ENCODE results near the gene GMPS. TPM values are rescaled to one million over a fixed set of nuclear protein-coding genes. Genes with fewer than 3 reads are reported as not detected.

Gene GMPS
- total and polyA plus RNA-seq, 2 of the 13 experiments (the other 11 are each of a cell fraction or from before 2014, with no cell fraction given), result 29.6 to 85.5 TPM

- no TSS peak for BruUV-seq (replicated peaks)
- peak overlapping the region; percentile 87 for H3K9ac ChIP-seq (ENCODE audit: insufficient read depth, low read depth, low read length)
- peaks cover 6% of the 10 kb centered on the region; the same call in 1 of the 2 replicates for H4K20me1 ChIP-seq (ENCODE audit: insufficient read depth, low read length)
- no peak for DNase-seq (ENCODE audit: low spot score)
- intact Hi-C loops (cut with micrococcal nuclease; ENCODE audit: unreplicated experiment), result loop anchor here (5.0 to 10.0 kb wide), 2 partner anchors 105 to 468 kb away; partner anchors contain the start of gene PLCH1
- ATAC-seq, result no peak
- no peak overlapping the region for H2AFZ ChIP-seq (ENCODE audit: low read length)
- no peaks in the 10 kb centered on the region for H3K9me3 ChIP-seq (ENCODE audit: low read length)
- H3K4me3 ChIP-seq (replicated peaks in 1 of 3; ENCODE audit: insufficient read depth in 1 of 3, low read depth in 2 of 3, low read length in 3 of 3), result peak overlapping the region; percentile 78 to 98 (median 89)
- H3K36me3 ChIP-seq (replicated peaks in 1 of 2; ENCODE audit: control insufficient read depth in 1 of 2, insufficient read depth in 2 of 2, low read length in 2 of 2), result no peaks in the 10 kb centered on the region; a peak in 1 of 5 replicates
- 0 out of 2 replicates have a peak, but pooled peaks have one; percentile 29 for TF ChIP-seq KAT7 (CRISPR knock-in tag; IDR thresholded peaks at IDR 0.05; ENCODE audit: borderline replicate concordance)
- TF ChIP-seq ZNF629 (CRISPR knock-in tag; conservative IDR thresholded peaks at IDR 0.05), result no peak
- FAIRE-seq, result no peak
- H3K4me1 ChIP-seq (ENCODE audit: insufficient read depth, low read length), result peaks cover 43% of the 10 kb centered on the region
- POLR2A ChIA-PET, result interaction anchor here (2.2 to 2.9 kb wide), 2 partner anchors 17 to 46 kb away, joined by 16 to 23 read pairs; partner anchors contain the start of genes C3orf33 and GMPS
- CTCF ChIA-PET (ENCODE audit: low intra/inter-chr PET ratio, low total read pairs), result no interaction called here
- H3K27ac ChIP-seq (ENCODE audit: extremely low read length, insufficient read depth, low read length), result peak overlapping the region; percentile 84
- in situ Hi-C loops (cut with HindIII; ENCODE audit: extremely low pct_ligation_motif_present, low pct_unique_long_range_greater_than_20kb), result no loop called here
- H3K4me2 ChIP-seq (ENCODE audit: low read depth, low read length), result peak overlapping the region; percentile 71
- H3K27me3 ChIP-seq (ENCODE audit: control insufficient read depth in 1 of 2, insufficient read depth in 2 of 2, low read length in 2 of 2), result no peaks in the 10 kb centered on the region; a peak in 1 of 5 replicates
- 0% methylated on average over 2 of the region's 2 CpGs for WGBS (ENCODE audit: low lambda C conversion rate)
- H3K79me2 ChIP-seq (ENCODE audit: insufficient read depth, low read length), result peaks cover 44% of the 10 kb centered on the region
Observed at GRCh38 chr3:155852341-155852740, 18.1 kb upstream of the GMPS start.

GRCh38 chr3:155853214-155854140 lies 17.0 kb upstream of the GMPS start:
- 0% methylated on average over 23 of the region's 45 CpGs for WGBS (ENCODE audit: low lambda C conversion rate)
- ATAC-seq, result peak; percentile 70
- peak overlapping the region; percentile 84 for H3K27ac ChIP-seq (ENCODE audit: extremely low read length, insufficient read depth, low read length)
- DNase-seq (ENCODE audit: low spot score), result peak; percentile 36
- in situ Hi-C loops (cut with HindIII; ENCODE audit: extremely low pct_ligation_motif_present, low pct_unique_long_range_greater_than_20kb) (no loop called here), intact Hi-C loops (cut with micrococcal nuclease; ENCODE audit: unreplicated experiment) (loop anchor here (1.0 to 10.0 kb wide), 4 partner anchors 17 to 469 kb away; partner anchors contain the start of genes C3orf33, GMPS and PLCH1)
- POLR2A ChIA-PET, result interaction anchor here (0.6 to 2.9 kb wide), 6 partner anchors 8 to 115 kb away, joined by 3 to 23 read pairs (median 6); partner anchors contain the start of genes C3orf33 and GMPS
- H3K4me3 ChIP-seq (replicated peaks in 1 of 3; ENCODE audit: insufficient read depth in 1 of 3, low read depth in 2 of 3, low read length in 3 of 3), result peak overlapping the region; percentile 78 to 98 (median 89)
- peaks cover 39% of the 10 kb centered on the region for H3K79me2 ChIP-seq (ENCODE audit: insufficient read depth, low read length)
- peaks cover 44% of the 10 kb centered on the region for H3K4me1 ChIP-seq (ENCODE audit: insufficient read depth, low read length)
- H3K27me3 ChIP-seq (ENCODE audit: control insufficient read depth in 1 of 2, insufficient read depth in 2 of 2, low read length in 2 of 2), result no peaks in the 10 kb centered on the region; a peak in 1 of 5 replicates
- CTCF ChIA-PET (ENCODE audit: low intra/inter-chr PET ratio, low total read pairs), result no interaction called here
- H3K4me2 ChIP-seq (ENCODE audit: low read depth, low read length), result peak overlapping the region; percentile 71
- BruUV-seq (replicated peaks), result no TSS peak
- H4K20me1 ChIP-seq (ENCODE audit: insufficient read depth, low read length), result peaks cover 6% of the 10 kb centered on the region; the same call in 1 of the 2 replicates
- H3K36me3 ChIP-seq (replicated peaks in 1 of 2; ENCODE audit: control insufficient read depth in 1 of 2, insufficient read depth in 2 of 2, low read length in 2 of 2), result no peaks in the 10 kb centered on the region; a peak in 1 of 5 replicates
- FAIRE-seq, result no peak
- H3K9ac ChIP-seq (ENCODE audit: insufficient read depth, low read depth, low read length), result peak overlapping the region; percentile 87
- H3K9me3 ChIP-seq (ENCODE audit: low read length), result no peaks in the 10 kb centered on the region
- no peak overlapping the region for H2AFZ ChIP-seq (ENCODE audit: low read length)
- TF ChIP-seq, protein P1, sequence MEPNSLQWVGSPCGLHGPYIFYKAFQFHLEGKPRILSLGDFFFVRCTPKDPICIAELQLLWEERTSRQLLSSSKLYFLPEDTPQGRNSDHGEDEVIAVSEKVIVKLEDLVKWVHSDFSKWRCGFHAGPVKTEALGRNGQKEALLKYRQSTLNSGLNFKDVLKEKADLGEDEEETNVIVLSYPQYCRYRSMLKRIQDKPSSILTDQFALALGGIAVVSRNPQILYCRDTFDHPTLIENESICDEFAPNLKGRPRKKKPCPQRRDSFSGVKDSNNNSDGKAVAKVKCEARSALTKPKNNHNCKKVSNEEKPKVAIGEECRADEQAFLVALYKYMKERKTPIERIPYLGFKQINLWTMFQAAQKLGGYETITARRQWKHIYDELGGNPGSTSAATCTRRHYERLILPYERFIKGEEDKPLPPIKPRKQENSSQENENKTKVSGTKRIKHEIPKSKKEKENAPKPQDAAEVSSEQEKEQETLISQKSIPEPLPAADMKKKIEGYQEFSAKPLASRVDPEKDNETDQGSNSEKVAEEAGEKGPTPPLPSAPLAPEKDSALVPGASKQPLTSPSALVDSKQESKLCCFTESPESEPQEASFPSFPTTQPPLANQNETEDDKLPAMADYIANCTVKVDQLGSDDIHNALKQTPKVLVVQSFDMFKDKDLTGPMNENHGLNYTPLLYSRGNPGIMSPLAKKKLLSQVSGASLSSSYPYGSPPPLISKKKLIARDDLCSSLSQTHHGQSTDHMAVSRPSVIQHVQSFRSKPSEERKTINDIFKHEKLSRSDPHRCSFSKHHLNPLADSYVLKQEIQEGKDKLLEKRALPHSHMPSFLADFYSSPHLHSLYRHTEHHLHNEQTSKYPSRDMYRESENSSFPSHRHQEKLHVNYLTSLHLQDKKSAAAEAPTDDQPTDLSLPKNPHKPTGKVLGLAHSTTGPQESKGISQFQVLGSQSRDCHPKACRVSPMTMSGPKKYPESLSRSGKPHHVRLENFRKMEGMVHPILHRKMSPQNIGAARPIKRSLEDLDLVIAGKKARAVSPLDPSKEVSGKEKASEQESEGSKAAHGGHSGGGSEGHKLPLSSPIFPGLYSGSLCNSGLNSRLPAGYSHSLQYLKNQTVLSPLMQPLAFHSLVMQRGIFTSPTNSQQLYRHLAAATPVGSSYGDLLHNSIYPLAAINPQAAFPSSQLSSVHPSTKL (CRISPR knock-in tag; IDR thresholded peaks at IDR 0.05), result no peak
- no peak for TF ChIP-seq MAZ (IDR thresholded peaks at IDR 0.05; ENCODE audit: borderline replicate concordance, low read depth, low read length)
- 0 out of 2 replicates have a peak, but pooled peaks have one; percentile 1 for TF ChIP-seq MAZ (CRISPR knock-in tag; IDR thresholded peaks at IDR 0.05; ENCODE audit: low read depth)
- TF ChIP-seq, protein P2, sequence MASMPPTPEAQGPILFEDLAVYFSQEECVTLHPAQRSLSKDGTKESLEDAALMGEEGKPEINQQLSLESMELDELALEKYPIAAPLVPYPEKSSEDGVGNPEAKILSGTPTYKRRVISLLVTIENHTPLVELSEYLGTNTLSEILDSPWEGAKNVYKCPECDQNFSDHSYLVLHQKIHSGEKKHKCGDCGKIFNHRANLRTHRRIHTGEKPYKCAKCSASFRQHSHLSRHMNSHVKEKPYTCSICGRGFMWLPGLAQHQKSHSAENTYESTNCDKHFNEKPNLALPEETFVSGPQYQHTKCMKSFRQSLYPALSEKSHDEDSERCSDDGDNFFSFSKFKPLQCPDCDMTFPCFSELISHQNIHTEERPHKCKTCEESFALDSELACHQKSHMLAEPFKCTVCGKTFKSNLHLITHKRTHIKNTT (CRISPR knock-in tag; IDR thresholded peaks at IDR 0.05), result no peak
- no peak for TF ChIP-seq ATF7-NPFF (CRISPR knock-in tag; IDR thresholded peaks at IDR 0.05; ENCODE audit: low read depth)
- no peak for TF ChIP-seq STAG1 (CRISPR knock-in tag; IDR thresholded peaks at IDR 0.05)
- TF ChIP-seq IKZF5 (CRISPR knock-in tag; IDR thresholded peaks at IDR 0.05), result no peak
